GM23248 (cell line): ENCODE results near the gene THSD4.

ENCODE experiments used
- EZH2 ChIP-seq: fragments of 200-600 bp; sonication (generic); IDR thresholded peaks from 2 replicates; pipeline ENCODE4 v1.6.1; 2018; ENCODE audit warnings: antibody characterized with exemption, mild to moderate bottlenecking; ENCODE audit not compliant: insufficient read depth, poor library complexity, severe bottlenecking
- EZH2phosphoT487 ChIP-seq: fragments of 200-600 bp; sonication (generic); IDR thresholded peaks from 2 replicates; pipeline ENCODE4 v1.6.1; 2018; ENCODE audit warnings: antibody characterized with exemption, moderate library complexity, mild to moderate bottlenecking, low read depth; ENCODE audit not compliant: insufficient read depth

DNA sequence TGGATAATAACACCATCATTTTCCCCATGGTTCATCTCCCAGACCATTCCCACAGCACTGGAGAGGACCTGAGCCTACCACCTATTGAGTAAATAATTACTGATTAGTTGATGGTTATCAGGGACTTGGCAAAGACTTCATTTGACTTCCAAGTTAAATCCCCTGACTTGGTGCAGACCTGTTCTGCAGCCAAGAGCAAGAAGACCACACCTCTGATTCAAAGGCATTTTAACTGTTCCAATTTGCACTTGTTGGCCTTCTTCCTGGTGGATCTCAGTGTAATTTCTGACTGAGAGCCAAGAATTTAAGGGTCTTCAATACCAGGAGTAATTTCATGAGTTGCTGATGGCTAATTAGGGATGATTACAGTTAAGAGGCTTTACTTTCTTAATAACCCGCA lies 24.0 kb downstream of the THSD4 start:
- no peak for TF ChIP-seq EZH2
- TF ChIP-seq EZH2phosphoT487, result no peak
